Stimulated activated CD8-positive, alpha-beta memory T cell treated with anti-CD3 and anti-CD28 coated beads, Interleukin-12 subunit alpha, Interleukin-12 subunit beta, amount 100 ng/mL, for 4 hours (primary cell): ENCODE measurements around the gene TCAP.
A peak's percentile ranks its signal among the peaks of the same experiment; 100 is the strongest.

Source experiments
- DNase-seq: peaks from one replicate; pipeline ENCODE4 v3.0.0-alpha.2; 2020; ENCODE audit warnings: low read depth

Gene TCAP

GRCh38 chr17:39664581-39665561 is at the start of gene TCAP:
Gene TCAP (plus strand): TSS chr17:39665349. CDS start chr17:39665360, 11 bp downstream.
- no peak for DNase-seq

- no peak for DNase-seq
These were observed 49.7 kb upstream of the TCAP start for GRCh38 chr17:39615434-39615833.

- DNase-seq: no peak
These were observed 48.1 kb upstream of the TCAP start for GRCh38 chr17:39617100-39617445.

GRCh38 chr17:39617446-39618245 is 47.5 kb upstream of the TCAP start:
- DNase-seq: peak; percentile 37

GRCh38 chr17:39618246-39618913 is 46.8 kb upstream of the TCAP start:
- DNase-seq: no peak

GRCh38 chr17:39618956-39619785 is 46.0 kb upstream of the TCAP start:
- DNase-seq: no peak

- no peak for DNase-seq
These were observed 45.4 kb upstream of the TCAP start for GRCh38 chr17:39619786-39620101.

GRCh38 chr17:39621523-39622379 is 43.4 kb upstream of the TCAP start:
- DNase-seq: peak; percentile 72

GRCh38 chr17:39622380-39623006 is 42.7 kb upstream of the TCAP start:
- DNase-seq: no peak

GRCh38 chr17:39623356-39623950 is 41.7 kb upstream of the TCAP start:
- peak; percentile 66 for DNase-seq

GRCh38 chr17:39624313-39624712 is 40.8 kb upstream of the TCAP start:
- DNase-seq: no peak

GRCh38 chr17:39625198-39625785 is 39.9 kb upstream of the TCAP start:
- no peak for DNase-seq

GRCh38 chr17:39626171-39627046 is 38.7 kb upstream of the TCAP start, which contains the start of gene PPP1R1B:
Gene PPP1R1B (plus strand): TSS chr17:39626952. CDS start chr17:39627393, 441 bp downstream.
- DNase-seq: no peak

- DNase-seq: no peak
These were observed 38.0 kb upstream of the TCAP start for GRCh38 chr17:39627047-39627711.

GRCh38 chr17:39627712-39628516 is 37.2 kb upstream of the TCAP start:
- no peak for DNase-seq

GRCh38 chr17:39628655-39629493 is 36.3 kb upstream of the TCAP start:
- DNase-seq: no peak
